A549 (cell line): ENCODE measurements around the gene FAM193A. TPM values are rescaled to one million over a fixed set of nuclear protein-coding genes. Genes with fewer than 3 reads are reported as not detected.

ENCODE experiments used
- ATAC-seq, 2 experiments: fragments of 200-7000 bp in 1 of 2; fragments of >200 bp in 1 of 2; cut with Nextera tagmentation in 1 of 2; cut with Tn5 transposase in 1 of 2; 3 replicates each; pipeline versions ENCODE4 v1.8.0 to v1.9.1; 2018 to 2020; ENCODE audit warnings: mild to moderate bottlenecking in 1 of 2, moderate library complexity in 1 of 2
- CTCF ChIA-PET: fragments of 300-600 bp; sonication (Branson Sonifier 250); formaldehyde crosslinking; extraction: SDS; loops from one replicate; lab custom pipeline; 2021; ENCODE audit warnings: antibody characterized with exemption, inconsistent platforms; lab: Yijun Ruan, JAX
- POLR2A ChIA-PET: fragments of 350-600 bp; formaldehyde crosslinking; extraction: SDS; loops from one replicate; lab custom pipeline; 2021; ENCODE audit warnings: antibody characterized with exemption, inconsistent platforms; lab: Yijun Ruan, JAX
- DNase-seq, 2 experiments: peaks; one replicate each; pipeline versions ENCODE4 v3.0.0 to v3.0.0-alpha.2; 2011 to 2016; ENCODE audit warnings: low read depth in 1 of 2, low spot score in 1 of 2
- FAIRE-seq: peaks from 2 replicates; lab custom pipeline; 2011; peaks lifted over from hg19 to GRCh38; lab: Jason Lieb, UNC
- H3K27ac ChIP-seq, 2 experiments: fragments of >200 bp; sonication (Bioruptor Twin); formaldehyde crosslinking; 3 replicates each; pipeline ENCODE4 v1.5.1; 2016 to 2017
- H3K4me1 ChIP-seq: fragments of >200 bp; sonication (Bioruptor Twin); formaldehyde crosslinking; 3 replicates; pipeline ENCODE4 v1.6.1; 2016
- H3K4me2 ChIP-seq: fragments of >200 bp; sonication (Bioruptor Twin); formaldehyde crosslinking; 3 replicates; pipeline ENCODE4 v1.6.1; 2016
- H3K4me3 ChIP-seq: fragments of >200 bp; sonication (Bioruptor Twin); formaldehyde crosslinking; 3 replicates; pipeline ENCODE4 v1.5.1; 2016
- H3K9me3 ChIP-seq: fragments of >200 bp; sonication (Bioruptor Twin); formaldehyde crosslinking; 3 replicates; pipeline ENCODE4 v1.6.1; 2016
- CBX2 ChIP-seq: fragments of 200-600 bp; sonication (generic); IDR thresholded peaks from 2 replicates; pipeline ENCODE4 v1.6.1; 2016; ENCODE audit warnings: low read depth, mild to moderate bottlenecking, borderline replicate concordance
- CBX8 ChIP-seq: fragments of 200-600 bp; sonication (generic); IDR thresholded peaks from 2 replicates; pipeline ENCODE4 v1.6.1; 2016
- CEBPB ChIP-seq, 2 experiments: fragments of >200 bp in 1 of 2; sonication (Bioruptor Twin) in 1 of 2; formaldehyde crosslinking in 1 of 2; IDR thresholded peaks; 2 replicates each; pipeline ENCODE4 v1.6.1; 2012 to 2016
- CHD2 ChIP-seq: fragments of 150-350 bp; IDR thresholded peaks from 2 replicates; pipeline ENCODE4 v1.6.1; 2014; ENCODE audit warnings: low read length; ENCODE audit not compliant: partially characterized antibody
- CHD4 ChIP-seq: fragments of 200-600 bp; sonication (generic); IDR thresholded peaks from 2 replicates; pipeline ENCODE4 v1.6.1; 2016; ENCODE audit warnings: antibody characterized with exemption, mild to moderate bottlenecking, borderline replicate concordance
- EHF ChIP-seq: fragments of 250-450 bp; sonication (Bioruptor Pico); IDR thresholded peaks from 2 replicates; pipeline ENCODE4 v1.5.0; 2020; ENCODE audit warnings: mild to moderate bottlenecking
- EHMT2 ChIP-seq: fragments of 200-600 bp; sonication (generic); IDR thresholded peaks from 2 replicates; pipeline ENCODE4 v1.6.1; 2016; ENCODE audit warnings: antibody characterized with exemption, low read depth, mild to moderate bottlenecking, moderate library complexity
- ELK1 ChIP-seq: fragments of 150-350 bp; IDR thresholded peaks from 2 replicates; pipeline ENCODE4 v1.6.1; 2014; ENCODE audit warnings: low read depth, mild to moderate bottlenecking, low read length
- EP300 ChIP-seq, 2 experiments: fragments of >200 bp; sonication (Bioruptor Twin); formaldehyde crosslinking; IDR thresholded peaks; 2 replicates in 1 of 2; 3 replicates in 1 of 2; pipeline ENCODE4 v1.6.1; 2016 to 2017
- FOSB ChIP-seq: fragments of 250-450 bp; sonication (Bioruptor Pico); IDR thresholded peaks from 2 replicates; pipeline ENCODE4 v1.5.0; 2020; ENCODE audit warnings: mild to moderate bottlenecking, moderate library complexity
- FOXS1 ChIP-seq: fragments of 250-450 bp; sonication (Bioruptor Pico); IDR thresholded peaks from 2 replicates; pipeline ENCODE4 v1.5.0; 2020; ENCODE audit warnings: mild to moderate bottlenecking, moderate library complexity
- HDAC2 ChIP-seq: fragments of 200-600 bp; sonication (generic); IDR thresholded peaks from 2 replicates; pipeline ENCODE4 v1.6.1; 2016
- HOXA7 ChIP-seq: fragments of 250-450 bp; sonication (Bioruptor Pico); IDR thresholded peaks from 2 replicates; pipeline ENCODE4 v1.5.0; 2020; ENCODE audit warnings: mild to moderate bottlenecking, moderate library complexity
- HOXB5 ChIP-seq: fragments of 250-450 bp; sonication (Bioruptor Pico); IDR thresholded peaks from 2 replicates; pipeline ENCODE4 v1.5.0; 2020; ENCODE audit warnings: mild to moderate bottlenecking, moderate library complexity
- KDM1A ChIP-seq: fragments of 200-600 bp; sonication (generic); IDR thresholded peaks from 2 replicates; pipeline ENCODE4 v1.6.1; 2016; ENCODE audit warnings: low read depth, mild to moderate bottlenecking
- MAFK ChIP-seq: fragments of 450-650 bp; IDR thresholded peaks from 2 replicates; pipeline ENCODE4 v1.6.1; 2014; ENCODE audit not compliant: partially characterized antibody
- NFE2L2 ChIP-seq: fragments of 150-350 bp; conservative IDR thresholded peaks from 2 replicates; pipeline ENCODE4 v1.6.1; 2014; ENCODE audit warnings: low read length
- NPAS2 ChIP-seq: fragments of 250-450 bp; sonication (Bioruptor Pico); IDR thresholded peaks from 2 replicates; pipeline ENCODE4 v1.8.0; 2022; ENCODE audit warnings: mild to moderate bottlenecking, moderate library complexity, borderline replicate concordance
- NR3C1 ChIP-seq: fragments of >200 bp; sonication (Bioruptor Twin); formaldehyde crosslinking; IDR thresholded peaks from 3 replicates; pipeline ENCODE4 v1.6.1; 2017
- POLR2A ChIP-seq: IDR thresholded peaks from 2 replicates; pipeline ENCODE4 v1.6.1; 2012; ENCODE audit warnings: mild to moderate bottlenecking, low read length
- RAD21 ChIP-seq, 2 experiments: fragments of >200 bp in 1 of 2; sonication (Bioruptor Twin) in 1 of 2; formaldehyde crosslinking in 1 of 2; IDR thresholded peaks in 1 of 2; conservative IDR thresholded peaks in 1 of 2; 2 replicates in 1 of 2; 3 replicates in 1 of 2; pipeline ENCODE4 v1.6.1; 2012 to 2018; ENCODE audit warnings: inconsistent platforms in 1 of 2
- RARB ChIP-seq: fragments of 250-450 bp; sonication (Bioruptor Pico); IDR thresholded peaks from 2 replicates; pipeline ENCODE4 v1.8.0; 2021; ENCODE audit warnings: mild to moderate bottlenecking, moderate library complexity
- RNF2 ChIP-seq: fragments of 200-600 bp; sonication (generic); IDR thresholded peaks from 2 replicates; pipeline ENCODE4 v1.6.1; 2016; ENCODE audit warnings: low read depth, mild to moderate bottlenecking, antibody characterized with exemption, moderate library complexity, borderline replicate concordance
- TP53 ChIP-seq: fragments of 250-450 bp; sonication (Bioruptor Pico); IDR thresholded peaks from 2 replicates; pipeline ENCODE4 v1.5.0; 2021; ENCODE audit warnings: mild to moderate bottlenecking, moderate library complexity
- WGBS: methylation state at CpG from one replicate; pipeline ENCODE4 v1.1.6; 2017; ENCODE audit errors: missing lambda C conversion rate; 5-methylcytosine and 5-hydroxymethylcytosine counted together
- polyA plus RNA-seq, 4 experiments: library from polyadenylated mRNA; depleted of rRNA in 3 of 4; stranded (reverse); fragments of >200 nt; fragmentation: RNase III in 1 of 4; extraction: RNeasy Plus Mini Kit Qiagen cat#74134 plus additional on column Dnase treatment in 1 of 4; gene quantifications; 2 replicates in 3 of 4; 3 replicates in 1 of 4; pipeline ENCODE4 v1.2.3, GENCODE V29; 2011 to 2017
- TF ChIP-seq, protein P1 (sequence below): fragments of >200 bp; sonication (Bioruptor Twin); formaldehyde crosslinking; IDR thresholded peaks from 2 replicates; pipeline ENCODE4 v1.6.1; 2016

The FAM193A gene
- polyA plus RNA-seq, 2 of the 4 experiments (the other 2 are of a cell fraction), result 4.5 to 6.7 TPM

- no peak for ATAC-seq
- WGBS, result 92% methylated on average over 4 of the region's 7 CpGs
- no peaks in the 10 kb centered on the region for H3K4me1 ChIP-seq
- no peak for TF ChIP-seq EP300 (IDR thresholded peaks at IDR 0.05)
- TF ChIP-seq RARB, result no peak
- no peak for TF ChIP-seq EHF (CRISPR knock-in tag)
- no peak overlapping the region for H3K27ac ChIP-seq
- H3K9me3 ChIP-seq, result no peaks in the 10 kb centered on the region
- FAIRE-seq, result no peak
- DNase-seq, result no peak
- ChIA-PET POLR2A (no interaction called here), CTCF (no interaction called here)
- H3K4me3 ChIP-seq, result no peak overlapping the region
- no peak overlapping the region for H3K4me2 ChIP-seq
Observed at GRCh38 chr4:2501034-2501594, 35.3 kb upstream of the FAM193A start.

DNA sequence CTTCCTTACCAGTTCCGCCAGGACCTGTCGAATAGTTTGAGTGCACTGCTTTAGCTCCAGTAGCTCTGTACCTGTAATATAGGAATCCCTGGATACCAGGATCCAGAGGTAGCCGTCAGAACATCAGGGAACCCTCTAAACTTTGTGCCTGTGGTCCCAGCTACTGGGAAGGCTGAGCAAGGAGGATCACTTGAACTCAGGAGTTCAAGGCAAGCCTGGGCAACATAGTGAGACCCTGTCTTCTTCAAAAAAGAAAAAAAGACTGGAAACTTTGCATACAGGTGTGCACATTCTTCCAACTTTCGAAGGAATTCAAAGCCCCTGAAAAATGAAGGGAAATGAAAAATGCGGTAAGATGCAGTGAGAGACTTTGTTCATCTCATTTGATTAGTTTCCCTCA lies 32.6 kb upstream of the FAM193A start:
- no peak overlapping the region for H3K27ac ChIP-seq
- CTCF ChIA-PET, result no interaction called here
- no peak overlapping the region for H3K4me3 ChIP-seq
- 93% methylated on average over 5 of the region's 5 CpGs for WGBS
- DNase-seq, result no peak
- TF ChIP-seq RAD21 (conservative IDR thresholded peaks at IDR 0.05 in 1 of 2, IDR thresholded peaks at IDR 0.05 in 1 of 2), result no peak
- TF ChIP-seq POLR2A, result no peak
- no peak for TF ChIP-seq RARB
- no peak for TF ChIP-seq EHF (CRISPR knock-in tag)
- TF ChIP-seq HOXB5, result no peak
- TF ChIP-seq KDM1A, result no peak
- TF ChIP-seq HDAC2, result no peak
- TF ChIP-seq NR3C1, result no peak
- TF ChIP-seq TP53 (CRISPR knock-in tag), result no peak
- TF ChIP-seq, all 56 proteins: peak for 0
- Histone ChIP-seq H3K4me2 (no peak overlapping the region), H3K9me3 (no peaks in the 10 kb centered on the region), H3K4me1 (no peaks in the 10 kb centered on the region)
- FAIRE-seq, result no peak
- no peak for ATAC-seq
- POLR2A ChIA-PET, result no interaction called here

GRCh38 chr4:2507259-2507658 lies 29.2 kb upstream of the FAM193A start:
- no peak; a peak in 2 of 6 replicates for ATAC-seq
- CTCF ChIA-PET, result interaction anchor here (0.9 kb wide), 1 partner anchor 9 kb away, joined by 3 read pairs; no protein-coding TSS in a partner anchor
- no peak overlapping the region for H3K4me3 ChIP-seq

DNA sequence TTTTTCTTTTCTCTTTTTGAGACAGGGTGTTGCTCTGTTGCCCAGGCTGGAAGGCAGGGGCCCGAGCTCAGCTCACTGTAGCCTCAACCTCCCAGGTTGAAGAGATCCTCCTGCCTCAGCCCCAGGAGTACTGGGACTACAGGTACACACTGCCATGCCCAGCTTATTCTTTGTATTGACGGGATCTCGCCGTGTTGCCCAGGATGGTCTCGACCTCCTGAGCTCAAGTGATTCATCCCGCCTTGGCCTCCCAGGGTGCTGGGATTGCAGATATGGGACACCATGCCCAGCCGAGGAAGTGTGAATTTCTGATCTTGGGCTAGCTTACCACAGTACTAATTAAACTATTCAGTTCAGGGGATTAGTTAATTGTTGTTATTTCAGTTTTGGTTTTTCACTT lies 28.6 kb upstream of the FAM193A start:
- Histone ChIP-seq H3K4me1 (no peaks in the 10 kb centered on the region), H3K4me3 (no peak overlapping the region), H3K27ac (no peak overlapping the region)
- WGBS, result 93% methylated on average over 6 of the region's 7 CpGs
- no peak for DNase-seq
- no peak for TF ChIP-seq RNF2
- no peak for TF ChIP-seq HOXB5
- no peak for TF ChIP-seq CHD2
- TF ChIP-seq EHF (CRISPR knock-in tag), result no peak
- no peak for TF ChIP-seq FOSB
- no peak for TF ChIP-seq CBX2
- no peak for TF ChIP-seq ELK1
- no peak for TF ChIP-seq NR3C1
- TF ChIP-seq CHD4, result no peak
- TF ChIP-seq FOXS1 (CRISPR knock-in tag), result no peak
- no peak for TF ChIP-seq HDAC2
- TF ChIP-seq NFE2L2, result no peak
- TF ChIP-seq POLR2A, result no peak
- TF ChIP-seq TP53 (CRISPR knock-in tag), result no peak
- TF ChIP-seq, all 56 proteins: peak for 0
- H3K9me3 ChIP-seq, result no peaks in the 10 kb centered on the region
- ChIA-PET POLR2A (no interaction called here), CTCF (interaction anchor here (0.6 to 0.9 kb wide), 2 partner anchors 9 to 330 kb away, joined by 3 read pairs; no protein-coding TSS in a partner anchor)
- H3K4me2 ChIP-seq, result no peak overlapping the region
- FAIRE-seq (no peak), ATAC-seq (no peak)

More at GRCh38 chr4:2507259-2507658, 29.2 kb upstream of the FAM193A start:
- Histone ChIP-seq H3K4me1 (no peaks in the 10 kb centered on the region), H3K27ac (no peak overlapping the region), H3K9me3 (no peaks in the 10 kb centered on the region), H3K4me2 (no peak overlapping the region)
- FAIRE-seq, result no peak
- POLR2A ChIA-PET, result no interaction called here
- no peak for DNase-seq
- TF ChIP-seq CEBPB (IDR thresholded peaks at IDR 0.05), result no peak
- no peak for TF ChIP-seq CBX8
- TF ChIP-seq, protein P1, sequence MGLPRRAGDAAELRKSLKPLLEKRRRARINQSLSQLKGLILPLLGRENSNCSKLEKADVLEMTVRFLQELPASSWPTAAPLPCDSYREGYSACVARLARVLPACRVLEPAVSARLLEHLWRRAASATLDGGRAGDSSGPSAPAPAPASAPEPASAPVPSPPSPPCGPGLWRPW, result no peak
- no peak for TF ChIP-seq HOXA7
- no peak for TF ChIP-seq EHMT2
- no peak for TF ChIP-seq MAFK
- TF ChIP-seq NPAS2 (CRISPR knock-in tag), result no peak
- TF ChIP-seq HDAC2, result no peak
- WGBS, result 96% methylated on average over 4 of the region's 4 CpGs
